Heart right ventricle (tissue), 16 donors: ENCODE results near the gene ORMDL2. TPM values are rescaled to one million over a fixed set of nuclear protein-coding genes. Genes with fewer than 3 reads are reported as not detected.

Experiments used
- ATAC-seq, 8 donors: fragments of 200-7000 bp; cut with Tn5 transposase; one replicate each; pipeline ENCODE4 v1.9.1; 2020; ENCODE audit warnings: mild to moderate bottlenecking in 8 of 8, moderate library complexity in 8 of 8, moderate number of reproducible peaks in 1 of 8
- DNase-seq, 2 donors: peaks; one replicate each; pipeline ENCODE4 v3.0.0-alpha.2; 2020
- H3K27ac ChIP-seq, 10 donors: fragments of 200-600 bp; sonication (generic) in 2 of 10; one replicate each; pipeline versions ENCODE4 v1.5.0 to v1.8.0; 2020 to 2022; ENCODE audit warnings: mild to moderate bottlenecking in 3 of 10
- H3K27me3 ChIP-seq, 7 donors: fragments of 200-600 bp; one replicate each; pipeline ENCODE4 v1.8.0; 2021 to 2022; ENCODE audit warnings: mild to moderate bottlenecking in 2 of 7
- H3K36me3 ChIP-seq, 9 donors: fragments of 200-600 bp; sonication (generic) in 1 of 9; one replicate each; pipeline versions ENCODE4 v1.5.0 to v1.8.0; 2020 to 2022; ENCODE audit warnings: mild to moderate bottlenecking in 2 of 9
- H3K4me1 ChIP-seq, 9 donors: fragments of 200-600 bp; sonication (generic) in 1 of 9; one replicate each; pipeline versions ENCODE4 v1.5.0 to v1.8.0; 2020 to 2022; ENCODE audit warnings: mild to moderate bottlenecking in 4 of 9
- H3K4me3 ChIP-seq, 10 donors: fragments of 200-600 bp; sonication (generic) in 2 of 10; one replicate each; pipeline versions ENCODE4 v1.5.0 to v1.8.0; 2020 to 2022; ENCODE audit warnings: mild to moderate bottlenecking in 7 of 10, moderate library complexity in 2 of 10
- H3K9me3 ChIP-seq, 11 donors: fragments of 200-600 bp in 10 of 11; sonication (generic) in 2 of 11; one replicate each; pipeline versions ENCODE4 v1.5.0 to v1.8.0; 2013 to 2022; ENCODE audit warnings: mild to moderate bottlenecking in 2 of 11, control low read depth in 1 of 11, moderate library complexity in 1 of 11
- WGBS, 2 donors: extraction: QIAGEN DNeasy Blood & Tissue Kit; methylation state at CpG; one replicate each; pipeline ENCODE4 v1.1.7; 2013; ENCODE audit warnings: inconsistent platforms in 1 of 2; 5-methylcytosine and 5-hydroxymethylcytosine counted together
- intact Hi-C, 10 donors: fragments of 100-400 bp; cut with DNase I; formaldehyde crosslinking; loops; one replicate each; pipeline versions ENCODE4 v1.11.1 to v1.14.2; 2022
- polyA plus RNA-seq, 2 donors: library from polyadenylated mRNA; stranded (reverse); fragments of 200-250 nt; gene quantifications; one replicate each; pipeline ENCODE4 v1.2.3, GENCODE V29; 2013
- total RNA-seq, 10 donors: library from RNA; stranded (reverse); fragmentation: NEBNext Ultra II Directional in 3 of 10; extraction: Animal tissue kit (Norgen Biotek cat#: 25700) in 3 of 10; gene quantifications; one replicate each; pipeline versions ENCODE4 v1.2.1 to v1.2.4, GENCODE V29; 2021 to 2023
- TF ChIP-seq, protein P1 (sequence below), 9 donors: fragments of 200-600 bp; sonication (generic) in 2 of 9; IDR thresholded peaks; one replicate each; pipeline versions ENCODE4 v1.5.0 to v1.8.0; 2021 to 2022; ENCODE audit warnings: antibody characterized with exemption in 9 of 9, mild to moderate bottlenecking in 5 of 9, moderate library complexity in 1 of 9
- donor health status: Arrhythmogenic right ventricular cardiomyopathy.
- donor health status: ischemic (EF 13 %, LVEDD 7.1; RV severe dilation, severe dysfunction).
- donor health status: healthy with polysubstance abuse.
- donor health status: DM: no; HTN: yes; CAD: no.
- donor health status: DM: no; HTN: no; CAD: no.
- donor health status: ischemic (EF 25% LVEDD 6.9; RV normal size, moderate dysfunction).
- donor health status: ischemic (EF 25% LVEDD 5.7; RV mildly dilated, moderate dysfunction).
- donor health status: healthy.
- donor health status: DM: yes; HTN: yes; CAD: no.
- donor health status: Ischemic cardiomyopathy.
- donor health status: ischemic (EF 35%, LVEDD 5.7; RV mildly dilated, moderate dysfunction).
- donor health status: nonischemic (EF 11% LVEDD 7.7; RV severe dilation, severe dysfunction).
- donor health status: DM: yes; HTN: yes; CAD: no.
- donor health status: PGD.
- donor health status: ischemic (EF 29% LVEDD 5.4; RV normal size, mild dysfunction).
- donor health status: nonischemic (EF 23%, LVEDD 6.1; RV moderate dilation, normal function).

The ORMDL2 gene
- total and polyA plus RNA-seq, 12 donors, result 10.3 to 82.9 (median 18.1) TPM

DNA sequence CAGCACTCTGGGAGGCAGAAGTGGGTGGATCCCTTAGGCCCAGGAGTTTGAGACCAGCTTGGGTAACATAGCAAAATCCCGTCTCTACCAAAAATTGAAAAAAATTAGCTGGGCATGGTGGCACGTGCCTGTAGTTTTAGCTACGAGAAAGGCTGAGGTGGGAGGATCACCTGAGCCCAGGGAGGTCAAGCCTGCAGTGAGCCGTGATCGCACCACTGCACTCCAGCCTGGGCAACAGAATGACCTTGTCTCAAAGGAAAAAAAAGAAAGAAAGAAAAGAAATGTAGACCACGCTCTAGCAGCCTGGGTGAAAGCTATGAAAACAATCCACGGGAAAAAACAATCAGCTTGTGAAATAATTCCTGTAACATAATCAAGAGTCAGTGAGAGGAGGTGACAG is 29.3 kb upstream of the ORMDL2 start:
- WGBS, 2 donors, result 91 to 93% methylated on average over 7 of the region's 7 CpGs
- H3K9me3 ChIP-seq, result no peaks in the 10 kb centered on the region
- intact Hi-C loops, result no loop called here
- no peak overlapping the region for H3K27ac ChIP-seq
- ATAC-seq, result no peak
- no peak for DNase-seq
- H3K4me3 ChIP-seq, result no peak overlapping the region
- peaks cover 0 to 100% (median 57%) of the 10 kb centered on the region in 9 donors for H3K36me3 ChIP-seq
- no peaks in the 10 kb centered on the region for H3K27me3 ChIP-seq
- TF ChIP-seq, protein P1, sequence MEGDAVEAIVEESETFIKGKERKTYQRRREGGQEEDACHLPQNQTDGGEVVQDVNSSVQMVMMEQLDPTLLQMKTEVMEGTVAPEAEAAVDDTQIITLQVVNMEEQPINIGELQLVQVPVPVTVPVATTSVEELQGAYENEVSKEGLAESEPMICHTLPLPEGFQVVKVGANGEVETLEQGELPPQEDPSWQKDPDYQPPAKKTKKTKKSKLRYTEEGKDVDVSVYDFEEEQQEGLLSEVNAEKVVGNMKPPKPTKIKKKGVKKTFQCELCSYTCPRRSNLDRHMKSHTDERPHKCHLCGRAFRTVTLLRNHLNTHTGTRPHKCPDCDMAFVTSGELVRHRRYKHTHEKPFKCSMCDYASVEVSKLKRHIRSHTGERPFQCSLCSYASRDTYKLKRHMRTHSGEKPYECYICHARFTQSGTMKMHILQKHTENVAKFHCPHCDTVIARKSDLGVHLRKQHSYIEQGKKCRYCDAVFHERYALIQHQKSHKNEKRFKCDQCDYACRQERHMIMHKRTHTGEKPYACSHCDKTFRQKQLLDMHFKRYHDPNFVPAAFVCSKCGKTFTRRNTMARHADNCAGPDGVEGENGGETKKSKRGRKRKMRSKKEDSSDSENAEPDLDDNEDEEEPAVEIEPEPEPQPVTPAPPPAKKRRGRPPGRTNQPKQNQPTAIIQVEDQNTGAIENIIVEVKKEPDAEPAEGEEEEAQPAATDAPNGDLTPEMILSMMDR (IDR thresholded peaks at IDR 0.05), result no peak
- H3K4me1 ChIP-seq, result no peaks in the 10 kb centered on the region

DNA sequence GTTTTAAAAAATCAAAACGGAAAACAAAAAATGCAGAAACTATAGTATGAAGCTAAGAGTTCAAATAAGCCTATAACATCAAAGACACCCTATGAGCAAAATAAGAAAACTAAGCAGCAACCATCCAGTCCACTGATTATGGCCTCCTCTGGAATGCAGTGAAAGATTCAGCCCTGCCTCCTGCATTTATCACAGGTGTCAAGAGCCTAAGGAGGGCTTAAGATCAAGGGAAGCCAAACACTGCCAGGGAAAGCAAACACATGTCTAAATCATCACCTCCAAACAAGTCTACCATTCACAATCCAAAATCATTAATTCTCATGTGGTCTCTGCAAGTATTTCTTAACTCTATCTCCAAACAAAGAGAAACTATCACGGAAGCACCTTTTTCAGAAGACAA is 28.7 kb upstream of the ORMDL2 start:
- TF ChIP-seq, protein P1 (IDR thresholded peaks at IDR 0.05), result no peak
- no peak for ATAC-seq
- intact Hi-C loops, result no loop called here
- H3K27me3 ChIP-seq, result no peaks in the 10 kb centered on the region
- no peak for DNase-seq
- WGBS, 2 donors, result 91 to 94% methylated on average over 2 of the region's 2 CpGs
- no peak overlapping the region for H3K27ac ChIP-seq
- H3K36me3 ChIP-seq, result peaks cover 0 to 100% (median 58%) of the 10 kb centered on the region in 9 donors
- H3K4me1 ChIP-seq, result no peaks in the 10 kb centered on the region
- H3K4me3 ChIP-seq, result no peak overlapping the region
- no peaks in the 10 kb centered on the region for H3K9me3 ChIP-seq

DNA sequence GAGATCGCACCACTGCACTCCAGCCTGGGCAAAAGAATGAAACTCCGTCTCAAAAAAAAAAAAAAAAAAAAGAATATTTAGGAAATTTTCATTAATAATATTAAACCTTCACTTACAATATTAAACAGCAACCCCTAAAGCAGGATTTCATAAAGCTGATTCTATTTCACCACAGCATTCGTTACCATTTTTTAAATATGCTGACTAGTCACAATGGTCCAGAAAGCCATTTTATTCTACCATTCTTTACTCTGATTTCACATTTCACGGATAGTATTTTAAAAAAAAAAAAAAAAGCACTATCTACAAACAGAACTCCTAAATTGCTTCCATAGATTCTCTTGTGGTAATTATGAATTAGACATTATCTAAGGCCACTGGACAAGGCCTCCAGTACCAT is 27.9 kb upstream of the ORMDL2 start:
- no peak for DNase-seq
- Histone ChIP-seq H3K36me3 (peaks cover 0 to 100% (median 59%) of the 10 kb centered on the region in 9 donors), H3K4me3 (no peak overlapping the region), H3K27me3 (no peaks in the 10 kb centered on the region), H3K9me3 (no peaks in the 10 kb centered on the region), H3K4me1 (no peaks in the 10 kb centered on the region), H3K27ac (no peak overlapping the region)
- no peak for ATAC-seq
- intact Hi-C loops, result loop anchor here in 1 of 10 donors (10.0 kb wide), 1 partner anchor 45 kb away; the partner anchor contains the start of gene GDF11
- 96 to 97% methylated on average over 4 of the region's 4 CpGs for WGBS, 2 donors
- TF ChIP-seq, protein P1 (IDR thresholded peaks at IDR 0.05), result no peak

DNA sequence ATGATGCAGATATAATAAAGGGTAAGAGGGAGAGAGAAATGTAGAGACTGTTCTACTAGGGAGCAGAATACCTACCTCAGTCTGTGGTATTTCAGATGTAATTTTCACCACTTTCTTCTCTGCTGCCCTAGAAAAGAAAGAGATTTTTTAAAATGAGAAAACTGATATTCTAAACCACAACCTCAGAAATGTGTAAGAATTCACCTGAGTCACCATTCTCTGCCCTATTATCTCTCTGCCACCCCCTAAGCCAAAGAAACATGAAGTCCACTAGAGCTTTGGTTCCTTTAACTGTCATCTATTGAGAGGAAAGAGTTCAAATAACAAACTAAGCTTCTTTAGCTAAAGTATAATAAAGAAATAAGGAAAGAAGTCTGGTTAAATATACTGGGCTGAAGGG is 21.9 kb upstream of the ORMDL2 start:
- intact Hi-C loops, result loop anchor here in 8 of 10 donors (2.0 to 10.0 kb wide), 7 partner anchors 44 to 59 kb away; partner anchors contain the start of gene GDF11 (in 3 of the 8)
- no peaks in the 10 kb centered on the region for H3K27me3 ChIP-seq
- no peak overlapping the region for H3K4me3 ChIP-seq
- H3K27ac ChIP-seq, result no peak overlapping the region
- no peaks in the 10 kb centered on the region for H3K9me3 ChIP-seq
- TF ChIP-seq, protein P1 (IDR thresholded peaks at IDR 0.05), result no peak
- ATAC-seq (no peak), DNase-seq (no peak)
- peaks cover 0 to 11% (median 0%) of the 10 kb centered on the region in 9 donors for H3K4me1 ChIP-seq
- H3K36me3 ChIP-seq, result peaks cover 0 to 100% (median 56%) of the 10 kb centered on the region in 9 donors
